Cortex of kidney (tissue), 1 donor: Measurements from ENCODE around the gene KLHL17.
"Not testable (repeated sequence)": the region's sequence is repeated elsewhere in the genome, so short reads cannot be mapped to it uniquely, and the experiment has no call there.

ENCODE experiments used
- DNase-seq: peaks from one replicate; lab custom pipeline; 2025; lab: John Stamatoyannopoulos, UW

The KLHL17 gene

DNA sequence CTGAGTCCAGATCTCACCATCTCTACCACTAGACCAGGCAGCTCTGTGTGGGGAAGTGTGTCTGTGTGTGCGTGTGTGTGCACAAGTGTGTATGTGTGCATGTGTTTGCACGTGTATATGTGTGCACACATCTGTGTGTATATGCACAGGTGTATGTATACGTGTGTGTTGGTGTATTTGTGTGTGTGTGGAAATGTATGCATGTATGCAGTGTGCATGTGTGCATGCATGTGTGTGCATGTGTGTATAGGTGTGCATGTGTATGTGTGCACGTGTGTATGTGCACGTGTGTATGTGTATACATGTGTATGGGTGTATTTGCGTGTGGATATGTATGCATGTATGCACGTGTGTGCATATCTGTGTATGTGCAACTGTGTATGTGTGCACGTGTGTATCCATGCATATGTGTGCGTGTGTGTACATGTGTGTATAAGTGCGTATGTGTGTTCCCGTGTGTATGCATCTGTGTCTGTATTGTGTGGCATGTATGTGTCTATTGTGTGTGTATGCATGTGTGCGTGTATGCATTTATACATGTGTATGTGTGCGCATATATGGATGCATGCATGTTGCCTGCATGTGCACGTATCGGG, 9.0 kb downstream of the KLHL17 start:
- DNase-seq, result no peak

DNA sequence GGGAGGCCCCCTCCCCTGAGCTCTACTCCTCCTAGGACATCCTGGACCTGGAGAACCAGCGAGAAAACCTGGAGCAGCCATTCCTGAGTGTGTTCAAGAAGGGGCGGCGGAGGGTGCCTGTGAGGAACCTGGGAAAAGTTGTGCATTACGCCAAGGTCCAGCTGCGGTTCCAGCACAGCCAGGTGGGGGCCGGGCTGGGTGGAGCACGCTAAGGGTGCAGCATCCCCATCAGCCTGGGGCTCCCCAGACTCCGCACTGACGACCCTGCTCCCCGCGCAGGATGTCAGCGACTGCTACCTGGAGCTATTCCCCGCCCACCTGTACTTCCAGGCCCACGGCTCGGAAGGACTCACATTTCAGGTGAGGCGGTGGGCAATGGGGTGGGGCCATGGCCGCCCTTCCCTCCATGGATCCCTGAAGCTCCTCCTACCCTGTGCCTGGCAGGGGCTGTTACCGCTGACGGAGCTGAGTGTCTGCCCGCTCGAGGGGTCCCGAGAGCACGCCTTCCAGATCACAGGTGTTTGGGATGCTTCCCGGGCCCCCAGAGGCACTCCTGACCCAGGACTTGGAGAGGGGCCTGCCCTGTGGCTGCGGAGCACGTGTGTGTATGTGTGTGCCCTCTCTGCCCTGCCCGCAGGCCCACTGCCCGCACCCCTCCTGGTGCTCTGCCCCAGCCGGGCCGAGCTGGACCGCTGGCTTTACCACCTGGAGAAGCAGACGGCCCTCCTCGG, 10.0 kb downstream of the KLHL17 start:
- DNase-seq, result no peak

DNA sequence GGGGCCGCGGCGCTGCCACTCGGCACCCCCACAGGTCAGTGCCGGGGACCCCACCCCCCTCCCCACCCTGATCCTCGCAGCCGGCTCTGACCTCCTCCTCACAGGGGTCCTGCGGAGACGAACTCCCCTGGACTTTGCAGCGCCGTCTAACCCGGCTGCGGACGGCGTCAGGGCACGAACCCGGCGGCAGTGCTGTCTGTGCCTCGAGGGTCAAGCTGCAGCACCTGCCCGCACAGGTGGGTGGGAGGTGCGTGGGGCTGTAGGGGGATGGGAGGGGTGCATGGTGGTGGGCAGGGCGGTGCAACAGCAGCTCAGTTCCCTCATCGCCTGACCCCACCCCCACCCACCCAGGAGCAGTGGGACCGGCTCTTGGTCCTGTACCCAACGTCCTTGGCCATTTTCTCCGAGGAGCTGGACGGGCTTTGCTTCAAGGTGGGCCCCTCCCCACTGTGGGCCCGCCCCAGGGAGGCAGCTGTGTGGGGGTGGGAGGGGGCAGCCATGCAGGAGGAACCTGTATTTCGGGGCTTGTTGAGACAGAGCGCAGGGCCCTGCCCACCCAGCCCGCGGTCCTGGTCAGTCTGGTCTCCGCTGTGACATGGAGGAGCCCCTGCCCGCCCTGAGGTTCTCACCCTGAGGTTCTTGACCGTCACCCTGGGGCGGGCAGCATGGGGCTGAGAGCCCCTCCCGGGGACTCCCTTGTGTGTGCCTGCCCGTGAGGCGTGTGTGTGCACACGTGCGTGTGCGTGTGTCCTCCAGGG, 10.8 kb downstream of the KLHL17 start:
- no peak for DNase-seq

- DNase-seq, result no peak
Observed at GRCh38 chr1:971751-972506, 11.5 kb downstream of the KLHL17 start.

DNA sequence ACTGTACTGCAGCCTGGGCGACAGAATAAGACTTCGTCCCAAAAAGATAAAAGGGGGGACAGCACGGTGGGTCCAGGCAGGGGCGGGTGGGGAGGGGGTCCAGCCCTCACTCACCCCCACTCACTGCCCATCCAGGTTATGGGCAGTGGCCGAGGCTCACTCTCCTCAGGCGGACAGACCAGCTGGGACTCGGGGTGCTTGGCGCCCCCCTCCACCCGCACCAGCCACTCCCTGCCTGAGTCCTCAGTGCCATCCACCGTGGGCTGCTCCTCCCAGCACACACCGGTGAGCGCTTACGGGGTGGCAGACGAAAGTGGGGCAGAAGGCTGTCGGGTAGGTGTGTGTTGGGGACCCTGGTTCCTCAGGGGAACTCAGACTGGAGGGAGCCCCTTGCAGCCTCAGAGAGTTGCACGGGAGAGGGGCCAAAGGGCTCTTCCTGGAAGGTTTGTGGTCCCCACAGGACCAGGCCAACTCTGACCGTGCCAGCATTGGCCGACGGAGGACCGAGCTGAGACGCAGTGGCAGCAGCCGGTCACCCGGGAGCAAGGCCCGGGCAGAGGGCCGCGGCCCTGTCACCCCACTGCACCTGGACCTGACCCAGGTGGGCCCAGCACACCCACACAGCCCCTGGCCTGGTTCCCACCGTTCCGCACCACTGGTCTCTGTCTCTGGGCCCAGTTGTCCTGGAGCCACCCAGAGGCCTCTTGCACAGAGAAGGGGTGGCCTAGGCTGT, 12.5 kb downstream of the KLHL17 start:
- DNase-seq, result no peak

DNA sequence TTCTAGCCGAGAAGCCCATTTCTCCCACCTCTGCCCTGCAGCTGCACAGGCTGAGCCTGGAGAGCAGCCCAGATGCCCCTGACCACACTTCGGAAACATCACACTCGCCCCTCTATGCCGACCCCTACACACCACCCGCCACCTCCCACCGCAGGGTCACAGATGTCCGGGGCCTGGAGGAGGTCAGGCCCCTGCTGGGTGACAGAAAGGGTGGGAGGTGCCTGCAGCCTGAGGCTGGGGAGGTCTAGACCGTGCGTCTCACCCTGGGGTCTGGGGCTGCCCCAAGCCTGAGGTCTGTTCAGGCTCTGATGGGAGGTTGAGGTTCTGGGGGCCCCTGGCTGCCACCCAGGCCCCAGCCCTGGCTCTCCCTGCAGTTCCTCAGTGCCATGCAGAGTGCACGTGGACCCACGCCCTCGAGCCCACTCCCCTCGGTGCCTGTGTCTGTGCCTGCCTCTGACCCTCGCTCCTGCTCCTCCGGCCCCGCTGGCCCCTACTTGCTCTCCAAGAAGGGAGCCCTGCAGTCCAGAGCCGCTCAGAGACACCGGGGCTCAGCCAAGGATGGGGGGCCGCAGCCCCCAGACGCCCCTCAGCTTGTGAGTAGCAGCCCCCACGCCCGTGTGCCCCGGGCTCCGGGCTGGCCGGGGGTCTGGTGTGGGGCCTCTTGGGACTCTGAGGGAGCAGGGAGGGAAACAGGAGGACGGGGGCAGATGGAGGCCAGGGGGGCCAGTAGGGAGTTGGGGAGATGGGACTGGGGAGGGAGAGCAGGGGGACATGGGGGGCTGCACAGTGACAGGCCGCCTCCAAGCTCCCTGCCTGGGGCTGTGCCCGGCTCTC, 13.3 kb downstream of the KLHL17 start:
- no peak for DNase-seq

DNA sequence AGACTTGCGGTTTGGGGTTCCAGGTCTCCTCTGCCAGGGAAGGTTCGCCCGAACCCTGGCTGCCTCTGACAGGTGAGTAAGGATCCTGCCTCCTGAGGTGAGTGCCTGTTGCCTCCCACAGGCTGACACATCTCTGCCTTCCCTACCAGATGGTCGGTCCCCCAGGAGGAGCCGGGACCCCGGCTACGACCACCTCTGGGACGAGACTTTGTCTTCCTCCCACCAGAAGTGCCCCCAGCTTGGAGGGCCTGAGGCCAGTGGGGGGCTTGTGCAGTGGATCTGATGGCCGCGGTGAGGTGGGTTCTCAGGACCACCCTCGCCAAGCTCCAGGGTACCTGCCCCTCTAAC, 13.9 kb downstream of the KLHL17 start:
- DNase-seq, result no peak

- no peak for DNase-seq
Observed at GRCh38 chr1:974687-975328, 14.4 kb downstream of the KLHL17 start.

GRCh38 chr1:975365-975764, 15.0 kb downstream of the KLHL17 start:
- no peak for DNase-seq

DNA sequence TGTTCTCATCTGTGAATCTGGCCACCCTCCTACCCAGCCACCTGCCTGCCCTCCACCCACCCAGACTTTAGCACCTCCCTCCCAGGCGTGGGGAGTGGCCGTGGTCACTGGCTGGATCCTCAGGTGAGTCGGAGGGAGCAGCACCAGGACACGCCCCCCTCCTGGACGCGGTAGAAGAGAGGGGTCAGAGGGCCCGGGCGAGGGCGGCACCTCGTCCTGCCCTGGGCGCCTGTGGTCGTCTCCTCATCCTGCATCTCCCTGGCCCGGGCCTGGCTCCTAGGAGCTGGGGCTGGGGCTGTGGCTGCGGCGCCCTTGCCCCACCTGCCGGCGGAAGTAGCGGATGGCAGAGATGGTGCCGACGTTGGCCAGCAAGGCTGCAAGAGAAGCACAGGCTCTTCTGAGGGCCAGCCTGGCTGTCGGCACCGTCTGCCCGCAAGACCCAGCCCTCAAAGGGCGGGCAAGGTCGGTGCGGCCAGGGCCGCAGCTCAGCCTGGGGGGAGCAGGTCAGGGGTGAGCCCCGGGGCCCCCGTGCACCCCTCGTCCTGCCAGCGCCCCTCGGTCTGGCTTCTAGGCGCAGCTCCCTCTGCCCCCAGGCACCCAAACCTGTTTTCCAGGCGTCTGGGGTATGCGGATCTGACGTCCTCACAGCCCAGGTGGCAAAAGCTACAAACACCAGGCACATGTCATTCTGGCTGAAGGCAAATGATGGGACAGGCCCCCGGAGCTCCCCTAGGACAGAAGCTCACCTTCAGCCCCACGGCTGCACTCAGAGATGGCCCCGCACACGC, 15.7 kb downstream of the KLHL17 start:
- DNase-seq, result no peak

- DNase-seq, result not testable (repeated sequence)
Observed at GRCh38 chr1:976791-977190, 16.4 kb downstream of the KLHL17 start.

GRCh38 chr1:978069-978834, 17.9 kb downstream of the KLHL17 start:
- DNase-seq, result no peak

GRCh38 chr1:978835-979743, 18.7 kb downstream of the KLHL17 start:
- DNase-seq, result no peak

DNA sequence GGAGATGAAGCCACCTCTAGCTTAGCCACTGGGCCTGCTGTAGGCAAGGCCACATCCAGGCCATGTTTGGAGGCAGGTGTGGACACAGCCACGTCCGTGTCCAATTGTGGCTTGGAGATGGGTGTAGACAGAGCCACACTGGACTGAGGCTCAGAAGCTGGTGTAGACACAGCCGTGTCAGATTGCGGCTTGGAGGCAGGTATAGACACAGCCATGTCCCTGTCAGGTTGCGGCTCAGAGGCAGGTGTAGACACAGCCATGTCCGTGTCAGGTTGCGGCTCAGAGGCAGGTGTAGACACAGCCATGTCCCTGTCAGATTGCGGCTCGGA, 19.3 kb downstream of the KLHL17 start:
- no peak for DNase-seq

DNA sequence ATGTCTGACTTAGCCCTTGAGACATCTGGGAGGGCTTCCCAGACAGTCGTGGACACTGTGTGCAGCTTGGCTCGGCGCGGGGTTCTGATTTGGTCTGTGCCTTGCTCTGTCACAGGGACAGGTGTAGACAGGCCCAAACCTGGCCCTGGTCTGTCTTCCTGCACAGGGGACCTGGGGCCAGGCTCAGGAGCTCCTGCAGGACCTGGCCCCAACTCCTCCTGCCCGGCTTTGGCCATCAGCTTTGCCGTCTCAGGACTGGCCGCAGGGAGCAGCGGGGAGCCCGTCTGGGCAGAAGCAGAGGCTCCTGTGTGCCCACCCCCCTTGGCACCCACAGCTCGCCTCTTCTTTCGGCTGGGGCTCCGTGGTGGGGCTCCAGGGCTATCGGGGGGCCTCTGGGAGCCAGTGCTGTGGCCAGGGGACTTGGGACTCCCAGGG, 19.8 kb downstream of the KLHL17 start:
- no peak for DNase-seq

DNA sequence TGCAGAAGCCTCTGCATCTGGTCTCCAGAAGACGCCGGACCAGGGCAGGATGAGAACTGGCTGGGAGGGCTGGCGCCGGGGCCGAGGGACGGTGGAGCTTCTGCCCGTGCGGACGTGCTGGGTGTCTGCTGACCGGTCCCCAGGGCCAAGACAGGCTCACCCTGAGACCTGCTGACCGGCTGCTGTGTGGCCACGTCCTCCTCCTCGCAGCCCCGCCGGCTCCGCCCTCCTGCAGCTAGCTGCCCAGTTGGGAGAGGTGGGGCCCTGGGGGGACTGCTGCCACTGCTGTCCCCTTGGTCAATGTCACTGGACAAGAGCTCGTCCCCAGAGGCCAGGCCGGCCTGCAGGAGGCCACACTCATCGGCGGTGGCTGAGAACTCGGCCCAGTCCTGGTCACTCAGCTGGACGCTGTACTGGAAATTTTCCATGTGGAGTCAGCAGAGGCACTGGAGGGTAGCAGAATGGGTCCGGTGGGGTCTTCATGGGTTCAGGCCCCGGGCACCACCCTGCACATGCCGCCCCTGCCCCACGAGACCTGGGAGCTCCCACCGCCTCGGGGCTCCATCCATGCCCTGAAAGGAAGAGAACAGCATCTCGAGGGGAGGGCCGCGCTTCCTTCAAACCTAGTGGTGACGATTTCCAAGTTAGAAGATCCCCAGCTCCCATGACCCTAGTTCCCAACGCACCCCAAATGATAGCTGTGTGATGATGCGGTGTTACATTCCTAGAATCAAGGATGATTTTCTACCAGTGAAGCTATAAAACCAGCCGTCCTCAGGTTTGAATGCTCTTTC, 20.4 kb downstream of the KLHL17 start:
- DNase-seq, result no peak

DNA sequence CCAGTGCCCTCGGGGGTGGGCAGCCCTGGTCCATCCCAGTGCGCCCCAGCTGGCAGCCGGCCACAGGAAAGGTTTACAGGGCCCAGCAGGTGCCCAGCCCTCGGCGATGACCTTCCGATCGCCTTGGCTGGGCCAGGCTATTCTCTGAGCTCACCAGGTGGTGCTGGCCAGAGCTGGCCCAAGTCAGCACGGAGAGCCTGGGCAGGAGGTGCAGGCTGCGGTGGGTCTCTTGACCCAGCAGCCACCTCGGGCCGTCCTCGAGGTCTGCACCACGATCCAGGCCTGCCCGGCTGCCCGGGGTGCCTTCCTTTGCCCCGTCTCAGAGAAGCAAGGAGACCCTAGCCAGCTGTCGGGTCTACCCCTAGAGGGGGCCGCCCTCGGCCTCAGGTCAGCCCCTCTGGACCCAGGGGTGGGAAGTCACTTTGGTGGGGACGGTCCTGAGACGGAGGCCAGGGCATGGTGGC, 21.1 kb downstream of the KLHL17 start:
- DNase-seq, result no peak
